Activated CD4-positive, alpha-beta T cell treated with anti-CD3 and anti-CD28 coated beads, Interleukin-2, Interleukin-4, amounts not matched to agents 100 ng/mL and 50 ng/mL, durations not matched to agents 16 hours and 8 hours (primary cell): ENCODE results near the gene CBLL1.

ENCODE experiments used
- DNase-seq: peaks from one replicate; pipeline ENCODE4 v3.0.0-alpha.2; 2020; ENCODE audit warnings: low spot score

Gene CBLL1

DNA sequence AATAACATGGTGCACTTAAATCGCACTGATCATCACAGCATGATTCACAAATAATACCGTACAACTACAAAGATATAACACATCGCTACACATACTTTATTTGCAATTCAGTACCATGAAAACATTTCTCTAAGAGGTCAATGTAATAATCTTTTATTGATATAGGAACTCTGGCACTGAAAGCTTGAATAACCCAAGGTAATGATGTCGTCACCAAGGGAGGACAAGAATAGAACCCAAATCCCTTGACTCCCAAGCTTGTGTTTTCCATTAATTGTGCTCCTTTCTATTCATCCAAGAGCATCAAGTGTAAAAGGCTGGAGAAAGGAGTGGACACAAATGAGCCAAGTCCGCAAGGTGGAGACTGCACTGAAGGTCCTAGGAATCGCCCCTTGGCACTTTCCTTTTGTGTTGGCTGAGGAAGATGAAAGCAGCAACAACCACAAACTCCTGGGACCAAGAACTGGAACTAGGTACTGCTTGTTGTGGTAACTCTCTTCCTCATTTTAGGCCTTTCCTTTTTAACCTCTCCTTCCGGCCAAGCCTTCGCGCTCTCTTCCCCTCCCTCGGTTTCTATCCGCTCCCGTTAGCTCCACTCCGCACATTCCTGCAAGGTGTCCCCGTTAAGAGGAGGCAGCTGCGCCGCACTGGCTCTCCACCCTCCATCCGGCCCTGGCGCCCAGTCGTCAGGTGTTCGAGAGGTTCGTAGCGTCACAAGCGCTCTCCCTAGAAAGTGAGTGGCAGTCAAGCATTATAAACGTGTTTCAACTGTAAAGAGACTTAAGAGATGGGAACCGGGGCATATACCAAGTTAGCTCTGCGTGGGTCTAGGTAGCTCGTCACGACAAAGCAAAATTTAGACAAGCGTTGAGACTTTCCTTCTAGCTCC lies 1.0 kb upstream of the CBLL1 start:
- DNase-seq: no peak

- no peak for DNase-seq
These were observed 406 bp downstream of the CBLL1 start for GRCh38 chr7:107744345-107744750.

- DNase-seq: no peak
These were observed 2.1 kb downstream of the CBLL1 start for GRCh38 chr7:107746006-107746405.

DNA sequence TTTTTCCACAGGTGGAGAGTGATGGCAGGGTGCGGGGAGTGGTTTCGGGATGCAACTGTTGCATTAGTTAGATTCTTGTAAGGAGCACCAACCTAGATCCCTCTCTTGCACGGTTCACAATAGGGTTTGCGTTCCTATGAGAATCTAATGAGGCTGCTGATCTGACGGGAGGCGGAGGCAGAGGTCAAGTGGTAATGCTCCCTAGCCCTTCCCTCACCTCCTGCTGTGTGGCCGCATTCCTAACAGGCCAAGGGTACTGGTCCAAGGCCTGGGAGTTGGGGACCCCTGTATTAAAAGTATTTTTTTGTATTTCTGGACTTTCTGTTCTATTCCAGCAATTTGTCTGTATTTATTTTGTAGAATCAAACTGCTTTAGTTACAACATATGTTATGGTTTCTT lies 7.2 kb downstream of the CBLL1 start:
- no peak for DNase-seq

DNA sequence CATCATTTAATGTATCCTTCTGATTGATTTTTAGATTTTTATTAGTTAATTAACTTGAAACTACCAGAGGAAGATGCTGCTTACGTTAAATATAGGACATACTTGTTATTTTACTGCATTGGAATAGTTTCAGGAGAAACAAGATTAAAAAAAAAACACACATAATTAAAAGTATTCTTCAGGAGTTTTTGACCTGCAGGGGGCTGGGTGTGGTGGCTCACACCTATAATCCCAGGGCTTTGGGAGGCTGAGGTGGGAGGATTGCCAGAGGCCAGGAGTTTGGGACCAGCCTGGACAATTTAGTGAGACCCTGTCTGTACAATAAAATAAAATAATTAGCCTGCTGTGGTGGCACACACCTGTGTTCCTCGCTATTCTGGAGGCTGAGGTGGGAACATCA lies 10.7 kb downstream of the CBLL1 start:
- no peak for DNase-seq

GRCh38 chr7:107758667-107759066 lies 14.7 kb downstream of the CBLL1 start:
- no peak for DNase-seq

DNA sequence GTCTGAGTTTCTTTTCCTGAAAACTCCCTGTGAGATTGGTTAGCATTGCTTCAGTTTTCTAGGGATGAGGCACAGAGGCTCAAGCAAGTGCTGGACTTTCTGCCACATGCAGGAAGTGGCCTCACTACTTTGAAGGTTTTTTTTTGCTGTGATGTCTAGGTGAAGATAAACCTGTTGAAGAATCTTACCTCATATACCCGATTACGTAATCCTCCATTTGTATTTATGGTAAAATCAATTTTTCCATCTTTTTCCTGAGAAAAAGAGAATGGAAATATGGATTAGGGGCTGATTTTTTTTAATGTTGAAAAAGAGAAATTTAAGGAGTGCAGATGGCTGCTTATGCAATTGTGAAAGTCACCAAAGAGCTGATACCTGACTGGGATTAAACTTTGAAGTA lies 23.4 kb downstream of the CBLL1 start:
- no peak for DNase-seq

DNA sequence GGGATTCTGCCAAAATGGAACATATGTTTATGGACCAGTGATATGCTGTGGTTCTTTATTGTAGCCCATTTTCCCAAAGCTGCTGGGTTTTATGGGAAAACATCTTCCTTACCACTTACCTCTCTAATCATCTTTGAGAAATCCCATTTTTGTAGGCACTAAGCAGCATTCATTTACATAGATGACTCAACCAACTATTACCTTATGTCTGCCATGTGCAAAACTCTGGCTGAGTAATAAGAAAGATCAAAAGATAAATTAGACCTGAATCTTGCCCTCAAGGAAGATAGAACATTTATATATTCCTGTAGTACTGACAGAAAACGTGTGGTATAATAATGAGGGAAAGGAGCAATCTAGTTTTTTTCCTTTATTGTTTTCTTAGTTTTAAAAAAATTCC lies 24.3 kb downstream of the CBLL1 start:
- DNase-seq: no peak

- no peak for DNase-seq
These were observed 29.1 kb downstream of the CBLL1 start for GRCh38 chr7:107773027-107773426.

GRCh38 chr7:107777702-107778101 lies 33.8 kb downstream of the CBLL1 start:
- no peak for DNase-seq

DNA sequence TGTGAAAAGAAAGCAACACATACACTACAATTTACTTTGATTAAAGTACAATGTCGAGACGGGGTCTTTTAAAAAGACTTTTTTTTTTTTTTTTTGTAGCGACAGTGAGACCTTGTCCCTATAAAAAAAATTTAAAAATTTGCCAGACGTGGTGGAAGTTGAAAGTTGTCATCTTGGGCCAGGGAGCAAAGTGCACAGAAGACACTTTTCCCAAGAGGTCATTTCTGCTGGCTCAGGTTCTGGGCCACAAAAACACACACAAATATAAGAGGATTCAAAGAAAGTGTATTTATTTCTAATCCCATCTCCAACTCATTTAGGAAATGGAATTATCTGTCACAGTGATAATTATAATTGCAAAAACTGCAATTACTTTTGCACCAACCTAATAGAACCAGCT lies 34.3 kb downstream of the CBLL1 start:
- no peak for DNase-seq

GRCh38 chr7:107779647-107780099 lies 35.7 kb downstream of the CBLL1 start:
- DNase-seq: no peak

GRCh38 chr7:107782374-107782773 lies 38.4 kb downstream of the CBLL1 start:
- no peak for DNase-seq

- no peak for DNase-seq
These were observed 39.7 kb downstream of the CBLL1 start for GRCh38 chr7:107783648-107784047.

- DNase-seq: no peak
These were observed 41.2 kb downstream of the CBLL1 start for GRCh38 chr7:107785170-107785569.

- DNase-seq: no peak
These were observed 42.0 kb downstream of the CBLL1 start for GRCh38 chr7:107785926-107786325.

DNA sequence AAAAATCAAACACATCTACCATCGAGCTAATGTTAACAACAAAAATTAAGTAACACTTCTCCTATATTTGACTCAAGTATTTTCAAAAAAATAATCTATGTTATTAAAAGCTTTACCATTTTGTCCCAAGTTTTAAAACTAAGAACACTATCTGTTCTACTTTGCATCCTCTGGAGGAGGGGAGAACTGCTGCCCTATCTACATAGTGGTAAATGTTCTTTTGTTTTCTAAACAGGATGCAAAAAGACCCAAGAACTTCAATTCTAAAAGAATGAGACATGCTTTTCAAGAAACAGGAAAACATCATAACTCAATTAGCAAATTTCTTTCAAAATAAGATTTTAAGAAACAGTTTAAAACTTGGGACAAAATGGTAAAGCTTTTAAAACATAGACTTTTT lies 44.3 kb downstream of the CBLL1 start:
- DNase-seq: no peak

- DNase-seq: no peak
These were observed 44.7 kb downstream of the CBLL1 start for GRCh38 chr7:107788662-107789061.

GRCh38 chr7:107789647-107790046 lies 45.7 kb downstream of the CBLL1 start:
- no peak for DNase-seq

- no peak for DNase-seq
These were observed 48.4 kb downstream of the CBLL1 start for GRCh38 chr7:107792364-107792763.

- DNase-seq: no peak
These were observed 55.8 kb downstream of the CBLL1 start for GRCh38 chr7:107799647-107800264.

DNA sequence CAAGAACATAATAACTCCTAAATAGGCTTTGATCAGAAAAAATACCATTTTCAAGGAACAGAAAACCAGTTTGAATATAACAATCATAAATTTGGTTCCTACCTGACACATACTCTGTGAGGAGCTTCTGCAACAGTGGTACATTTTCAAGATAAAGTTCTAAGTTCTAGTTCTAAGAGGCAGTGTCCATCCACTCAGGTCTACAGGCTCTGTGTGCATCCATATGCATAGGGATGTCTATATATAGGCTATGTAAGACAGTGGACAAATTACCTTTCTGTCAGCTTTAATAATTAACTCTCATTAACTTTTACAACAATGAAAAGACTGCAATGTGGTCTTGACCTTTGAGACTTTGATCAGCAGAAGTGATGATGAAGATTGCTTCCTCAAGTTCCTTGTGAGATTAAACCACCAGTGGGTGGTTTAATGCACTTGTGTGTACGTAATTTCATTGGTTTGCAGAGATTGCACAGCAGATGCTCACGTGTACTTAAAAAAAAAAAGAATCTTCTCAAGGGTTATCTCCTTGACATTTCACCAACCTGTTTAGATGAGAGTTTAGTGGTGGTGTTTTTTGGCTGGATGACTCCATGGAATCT lies 59.2 kb downstream of the CBLL1 start, which contains the start of gene SLC26A3:
Gene SLC26A3 (minus strand): TSS at position 215 of the 602 bp plus-strand sequence. CDS start 8,714 bp downstream, outside the sequence.
- DNase-seq: no peak

GRCh38 chr7:107809179-107809578 lies 65.2 kb downstream of the CBLL1 start:
- DNase-seq: no peak
